DND-41 (cell line): ENCODE results near the gene POP7.

Experiments used
- CTCF ChIP-seq: IDR thresholded peaks from 2 replicates; pipeline ENCODE4 v1.5.1; 2012; ENCODE audit warnings: borderline replicate concordance, low read length, moderate library complexity, mild to moderate bottlenecking; ENCODE audit not compliant: poor library complexity, severe bottlenecking; ENCODE audit errors: extremely low read depth
- EZH2 ChIP-seq: IDR thresholded peaks from 3 replicates; pipeline ENCODE4 v1.6.1; 2012; ENCODE audit warnings: borderline replicate concordance, low read depth, mild to moderate bottlenecking, moderate library complexity, low read length, inconsistent platforms; ENCODE audit not compliant: severe bottlenecking

- no peak for TF ChIP-seq CTCF
- TF ChIP-seq EZH2, result no peak
Measured at GRCh38 chr7:100723732-100724275, 17.9 kb downstream of the POP7 start.
